ENCODE measurements around the gene DCLK3.

DNA sequence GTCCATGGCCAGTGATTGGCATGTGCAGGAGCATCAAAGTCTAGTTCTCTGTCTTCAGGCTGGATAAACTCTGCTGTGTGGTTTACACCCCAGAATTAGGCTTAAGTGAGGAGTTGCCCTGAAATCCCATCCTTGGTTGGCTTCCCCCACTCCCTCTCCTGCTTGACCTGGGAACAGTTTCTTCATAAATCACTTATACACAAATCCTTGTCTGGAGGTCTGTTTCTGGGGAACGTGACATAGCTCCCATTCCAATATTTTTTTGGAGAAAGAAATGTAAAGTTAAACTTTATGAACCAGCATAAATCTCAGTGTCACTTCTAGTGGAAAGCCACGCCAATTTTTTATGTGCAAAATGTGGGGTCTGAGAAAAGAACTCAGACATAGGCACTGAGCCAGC, 98.2 kb downstream of the DCLK3 start:
- TF ChIP-seq, protein P1, sequence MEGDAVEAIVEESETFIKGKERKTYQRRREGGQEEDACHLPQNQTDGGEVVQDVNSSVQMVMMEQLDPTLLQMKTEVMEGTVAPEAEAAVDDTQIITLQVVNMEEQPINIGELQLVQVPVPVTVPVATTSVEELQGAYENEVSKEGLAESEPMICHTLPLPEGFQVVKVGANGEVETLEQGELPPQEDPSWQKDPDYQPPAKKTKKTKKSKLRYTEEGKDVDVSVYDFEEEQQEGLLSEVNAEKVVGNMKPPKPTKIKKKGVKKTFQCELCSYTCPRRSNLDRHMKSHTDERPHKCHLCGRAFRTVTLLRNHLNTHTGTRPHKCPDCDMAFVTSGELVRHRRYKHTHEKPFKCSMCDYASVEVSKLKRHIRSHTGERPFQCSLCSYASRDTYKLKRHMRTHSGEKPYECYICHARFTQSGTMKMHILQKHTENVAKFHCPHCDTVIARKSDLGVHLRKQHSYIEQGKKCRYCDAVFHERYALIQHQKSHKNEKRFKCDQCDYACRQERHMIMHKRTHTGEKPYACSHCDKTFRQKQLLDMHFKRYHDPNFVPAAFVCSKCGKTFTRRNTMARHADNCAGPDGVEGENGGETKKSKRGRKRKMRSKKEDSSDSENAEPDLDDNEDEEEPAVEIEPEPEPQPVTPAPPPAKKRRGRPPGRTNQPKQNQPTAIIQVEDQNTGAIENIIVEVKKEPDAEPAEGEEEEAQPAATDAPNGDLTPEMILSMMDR (IDR thresholded peaks at IDR 0.05) = no peak
- TF ChIP-seq POLR2A (IDR thresholded peaks at IDR 0.05) (no peak), POLR2AphosphoS5 (IDR thresholded peaks at IDR 0.05) (no peak)

Data from prostate gland (tissue), 2 donors.